Activated B cell treated with CpG ODN at 0.5 μM for 24 hours (primary cell): ENCODE measurements around the gene ADPRHL1. TPM values are rescaled to one million over a fixed set of nuclear protein-coding genes. Genes with fewer than 3 reads are reported as not detected.

ENCODE experiments used
- ATAC-seq: fragments of 200-7000 bp; cut with Tn5 transposase; one replicate; pipeline ENCODE4 v1.10.0; 2021; ENCODE audit warnings: low read depth, mild to moderate bottlenecking, moderate library complexity
- CTCF ChIA-PET: fragments of 350-600 bp; sonication (Branson Sonifier 250); formaldehyde crosslinking; loops from one replicate; lab custom pipeline; 2021; ENCODE audit warnings: antibody characterized with exemption; lab: Charles Lee
- POLR2A ChIA-PET: fragments of 350-600 bp; sonication (Branson Sonifier 250); formaldehyde crosslinking; loops from one replicate; lab custom pipeline; 2021; ENCODE audit warnings: antibody characterized with exemption; lab: Charles Lee
- DNase-seq: peaks from one replicate; pipeline ENCODE4 v3.0.0; 2022
- H3K27ac Mint-ChIP-seq: one replicate; pipeline ENCODE4 v1.8.0; 2020; ENCODE audit warnings: mixed read lengths
- H3K27me3 Mint-ChIP-seq: one replicate; pipeline ENCODE4 v1.8.0; 2021; ENCODE audit warnings: mixed read lengths
- H3K36me3 Mint-ChIP-seq: one replicate; pipeline ENCODE4 v1.8.0; 2021; ENCODE audit warnings: low read depth, mixed read lengths
- H3K4me1 Mint-ChIP-seq: one replicate; pipeline ENCODE4 v1.8.0; 2021; ENCODE audit warnings: mixed read lengths
- H3K4me3 Mint-ChIP-seq: one replicate; pipeline ENCODE4 v1.8.0; 2020; ENCODE audit warnings: mild to moderate bottlenecking, mixed read lengths
- H3K9me3 Mint-ChIP-seq: one replicate; pipeline ENCODE4 v1.8.0; 2020; ENCODE audit warnings: mixed read lengths
- intact Hi-C: fragments of 100-400 bp; cut with micrococcal nuclease; formaldehyde crosslinking; loops from one replicate; pipeline ENCODE4 v1.15.1; 2024
- total RNA-seq: library from RNA; stranded (reverse); gene quantifications from 2 replicates; pipeline ENCODE4 v1.2.3, GENCODE V29; 2022
- TF ChIP-seq, protein P1 (sequence below): fragments of 200-600 bp; IDR thresholded peaks from one replicate; pipeline ENCODE4 v1.8.0; 2022; ENCODE audit warnings: antibody characterized with exemption, mild to moderate bottlenecking

The ADPRHL1 gene
- total RNA-seq, 1 donor from 2014 or later, result 0.84 TPM

DNA sequence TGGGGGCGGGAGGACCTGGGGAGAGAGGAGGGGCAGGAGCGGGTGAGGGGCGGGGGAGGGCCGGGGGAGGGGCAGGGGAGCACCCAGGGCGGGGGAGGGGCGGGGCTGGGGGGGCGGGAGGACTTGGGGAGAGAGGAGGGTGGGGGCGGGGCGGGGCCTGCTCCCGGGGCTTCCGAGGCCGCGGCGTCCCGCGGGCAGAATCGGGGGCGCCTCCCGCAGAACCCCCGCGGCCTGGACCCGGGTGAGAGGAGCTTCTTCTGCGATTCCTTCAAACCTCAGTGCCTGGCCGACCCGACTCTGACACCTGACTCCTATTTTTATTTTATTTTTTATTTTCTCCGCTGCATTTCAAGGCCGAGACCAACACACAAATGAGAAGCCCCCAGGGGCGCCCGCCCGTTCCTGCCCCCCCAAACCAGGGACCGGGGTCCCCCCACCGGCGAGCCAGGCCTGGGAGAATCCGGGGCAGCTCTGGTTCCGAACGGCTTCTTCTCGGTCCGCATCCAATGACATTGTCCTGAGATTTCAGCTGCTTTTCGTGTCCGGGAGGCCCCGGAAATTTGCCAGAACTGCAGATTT is 88.9 kb downstream of the ADPRHL1 start:
- CTCF ChIA-PET, result no interaction called here
- H3K36me3 Mint-ChIP-seq, result no peaks in the 10 kb centered on the region

DNA sequence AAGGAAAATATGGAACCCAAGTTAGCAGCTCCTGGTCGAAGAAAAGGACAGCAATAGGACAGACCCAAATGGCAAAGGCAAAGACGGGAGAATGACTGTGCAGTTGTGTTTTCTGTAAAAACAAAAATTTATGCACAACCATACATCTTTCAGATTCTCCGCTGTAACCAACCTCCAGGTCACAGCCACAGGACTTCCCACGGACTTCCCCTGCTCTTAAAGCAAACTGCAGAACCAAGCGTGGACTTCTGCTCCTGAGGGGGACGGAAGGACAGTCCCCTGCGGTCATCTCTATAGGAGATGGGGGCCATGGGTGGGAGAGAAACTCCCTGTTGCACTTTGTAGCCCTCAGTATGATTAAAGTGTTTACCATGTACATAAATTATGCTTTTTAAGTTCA is 91.9 kb downstream of the ADPRHL1 start:
- no peaks in the 10 kb centered on the region for H3K36me3 Mint-ChIP-seq
- CTCF ChIA-PET, result no interaction called here
- intact Hi-C loops, result no loop called here
- no peak for ATAC-seq
- no peak for DNase-seq
- peaks cover 30% of the 10 kb centered on the region for H3K27me3 Mint-ChIP-seq
- H3K4me3 Mint-ChIP-seq, result no peak overlapping the region
- TF ChIP-seq, protein P1, sequence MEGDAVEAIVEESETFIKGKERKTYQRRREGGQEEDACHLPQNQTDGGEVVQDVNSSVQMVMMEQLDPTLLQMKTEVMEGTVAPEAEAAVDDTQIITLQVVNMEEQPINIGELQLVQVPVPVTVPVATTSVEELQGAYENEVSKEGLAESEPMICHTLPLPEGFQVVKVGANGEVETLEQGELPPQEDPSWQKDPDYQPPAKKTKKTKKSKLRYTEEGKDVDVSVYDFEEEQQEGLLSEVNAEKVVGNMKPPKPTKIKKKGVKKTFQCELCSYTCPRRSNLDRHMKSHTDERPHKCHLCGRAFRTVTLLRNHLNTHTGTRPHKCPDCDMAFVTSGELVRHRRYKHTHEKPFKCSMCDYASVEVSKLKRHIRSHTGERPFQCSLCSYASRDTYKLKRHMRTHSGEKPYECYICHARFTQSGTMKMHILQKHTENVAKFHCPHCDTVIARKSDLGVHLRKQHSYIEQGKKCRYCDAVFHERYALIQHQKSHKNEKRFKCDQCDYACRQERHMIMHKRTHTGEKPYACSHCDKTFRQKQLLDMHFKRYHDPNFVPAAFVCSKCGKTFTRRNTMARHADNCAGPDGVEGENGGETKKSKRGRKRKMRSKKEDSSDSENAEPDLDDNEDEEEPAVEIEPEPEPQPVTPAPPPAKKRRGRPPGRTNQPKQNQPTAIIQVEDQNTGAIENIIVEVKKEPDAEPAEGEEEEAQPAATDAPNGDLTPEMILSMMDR, result no peak
- H3K9me3 Mint-ChIP-seq, result no peaks in the 10 kb centered on the region
- H3K27ac Mint-ChIP-seq, result no peak overlapping the region
- POLR2A ChIA-PET, result no interaction called here
- H3K4me1 Mint-ChIP-seq, result no peaks in the 10 kb centered on the region

More for the DNA sequence above, 88.9 kb downstream of the ADPRHL1 start:
- peak overlapping the region; percentile 41 for H3K4me3 Mint-ChIP-seq
- no peak for ATAC-seq
- DNase-seq, result no peak
- intact Hi-C loops, result no loop called here
- H3K9me3 Mint-ChIP-seq, result no peaks in the 10 kb centered on the region
- H3K27me3 Mint-ChIP-seq, result peaks cover 25% of the 10 kb centered on the region
- POLR2A ChIA-PET, result interaction anchor here (0.6 kb wide), 1 partner anchor 46 kb away, joined by 6 read pairs; no protein-coding TSS in a partner anchor
- no peak overlapping the region for H3K27ac Mint-ChIP-seq
- no peaks in the 10 kb centered on the region for H3K4me1 Mint-ChIP-seq
- TF ChIP-seq, protein P1, result no peak

DNA sequence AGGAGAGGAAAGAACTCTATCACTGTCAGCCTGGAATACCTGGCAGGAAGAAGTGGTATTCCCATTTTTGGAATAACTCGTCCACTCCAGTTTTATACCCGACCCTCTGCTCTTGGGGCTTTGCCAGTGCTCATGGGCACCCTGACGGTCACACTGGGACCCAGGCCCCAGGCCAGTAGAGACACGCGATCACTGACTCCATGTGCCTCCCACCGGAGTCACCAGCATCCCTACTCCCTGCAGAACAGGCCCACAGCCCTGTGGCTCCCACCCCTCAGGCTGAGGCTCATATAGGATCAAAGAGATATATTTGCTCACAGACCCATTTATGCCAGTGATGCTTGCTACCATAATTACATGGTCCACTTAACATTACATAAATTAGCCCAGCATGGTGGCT is 92.8 kb downstream of the ADPRHL1 start:
- Mint-ChIP-seq H3K27ac (no peak overlapping the region), H3K4me3 (no peak overlapping the region), H3K4me1 (no peaks in the 10 kb centered on the region), H3K36me3 (no peaks in the 10 kb centered on the region), H3K9me3 (no peaks in the 10 kb centered on the region), H3K27me3 (peaks cover 23% of the 10 kb centered on the region)
- CTCF ChIA-PET, result no interaction called here
- TF ChIP-seq, protein P1, result no peak
- intact Hi-C loops, result no loop called here
- no peak for ATAC-seq
- POLR2A ChIA-PET, result no interaction called here
- DNase-seq, result no peak

DNA sequence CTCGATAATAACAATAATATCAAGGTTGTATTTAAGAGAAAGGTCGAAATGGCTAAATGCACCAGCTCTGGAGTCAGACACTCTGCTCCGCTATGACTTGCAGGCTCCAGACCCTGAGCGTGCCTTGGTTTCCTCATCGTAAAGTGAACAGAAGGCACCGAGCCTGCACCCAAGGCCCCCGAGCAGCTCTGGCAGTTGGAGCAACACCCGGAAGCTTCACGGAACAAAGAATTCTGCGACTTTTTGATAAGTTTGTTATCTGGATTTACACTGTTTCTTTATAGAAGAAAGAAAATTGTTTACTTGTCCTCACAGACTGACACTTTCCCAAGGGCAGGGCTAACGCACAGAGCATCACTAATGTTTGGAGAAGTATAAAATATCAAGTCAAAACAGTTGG is 93.7 kb downstream of the ADPRHL1 start:
- no peak overlapping the region for H3K4me3 Mint-ChIP-seq
- no peaks in the 10 kb centered on the region for H3K36me3 Mint-ChIP-seq
- ChIA-PET POLR2A (no interaction called here), CTCF (interaction anchor here (1.1 kb wide), 1 partner anchor 35 kb away, joined by 3 read pairs; no protein-coding TSS in a partner anchor)
- TF ChIP-seq, protein P1, result no peak
- DNase-seq (no peak), ATAC-seq (no peak)
- no peaks in the 10 kb centered on the region for H3K4me1 Mint-ChIP-seq
- no peaks in the 10 kb centered on the region for H3K9me3 Mint-ChIP-seq
- H3K27ac Mint-ChIP-seq, result no peak overlapping the region
- peaks cover 19% of the 10 kb centered on the region for H3K27me3 Mint-ChIP-seq
- intact Hi-C loops, result no loop called here

DNA sequence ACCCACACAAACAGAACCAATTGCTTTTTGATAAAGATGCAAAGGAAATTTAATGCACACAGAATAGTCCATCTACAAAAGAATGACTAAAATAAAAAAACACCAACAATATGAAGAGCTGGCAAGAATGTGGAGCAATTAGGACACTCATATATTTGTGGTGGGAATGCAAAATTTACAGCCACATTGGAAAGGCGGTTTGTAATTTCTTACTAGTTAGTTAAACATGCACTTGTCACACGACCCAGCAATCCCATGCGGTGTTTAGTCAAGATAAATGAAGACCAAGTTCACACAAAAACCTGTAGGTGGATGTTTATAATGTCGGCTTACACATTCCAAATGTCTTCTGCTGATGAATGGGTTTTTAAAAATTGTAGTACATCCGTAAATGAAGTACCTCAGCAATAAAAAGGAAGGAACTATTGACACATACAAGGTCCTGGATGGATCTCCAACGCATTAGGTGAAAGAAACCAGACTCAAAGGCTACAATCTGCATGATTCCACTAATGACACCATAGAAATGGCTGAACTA is 94.6 kb downstream of the ADPRHL1 start:
- Mint-ChIP-seq H3K27me3 (peaks cover 21% of the 10 kb centered on the region), H3K4me3 (no peak overlapping the region), H3K27ac (no peak overlapping the region), H3K9me3 (no peaks in the 10 kb centered on the region), H3K4me1 (no peaks in the 10 kb centered on the region), H3K36me3 (no peaks in the 10 kb centered on the region)
- DNase-seq (no peak), ATAC-seq (no peak)
- intact Hi-C loops, result no loop called here
- ChIA-PET POLR2A (no interaction called here), CTCF (interaction anchor here (1.1 kb wide), 1 partner anchor 36 kb away, joined by 3 read pairs; no protein-coding TSS in a partner anchor)
- TF ChIP-seq, protein P1, result no peak
